Activated CD8-positive, alpha-beta T cell treated with anti-CD3 and anti-CD28 coated beads for 36 hours (primary cell): ENCODE measurements around the gene ADRA2C. TPM values are rescaled to one million over a fixed set of nuclear protein-coding genes. Genes with fewer than 3 reads are reported as not detected.

Experiments
- ATAC-seq: fragments of 200-7000 bp; cut with Tn5 transposase; one replicate; pipeline ENCODE4 v1.10.0; 2021; ENCODE audit warnings: mild to moderate bottlenecking, moderate library complexity
- CTCF ChIA-PET: fragments of 350-600 bp; sonication (Branson Sonifier 250); formaldehyde crosslinking; loops from one replicate; lab custom pipeline; 2021; ENCODE audit warnings: antibody characterized with exemption; lab: Charles Lee
- POLR2A ChIA-PET: fragments of 350-600 bp; sonication (Branson Sonifier 250); formaldehyde crosslinking; loops from one replicate; lab custom pipeline; 2021; ENCODE audit warnings: antibody characterized with exemption; lab: Charles Lee
- DNase-seq: peaks from one replicate; pipeline ENCODE4 v3.0.0-alpha.2; 2020
- H3K27ac Mint-ChIP-seq: one replicate; pipeline ENCODE4 v1.8.0; 2021; ENCODE audit warnings: mild to moderate bottlenecking, mixed read lengths
- H3K27me3 Mint-ChIP-seq: one replicate; pipeline ENCODE4 v1.8.0; 2021; ENCODE audit warnings: mixed read lengths
- H3K36me3 Mint-ChIP-seq: one replicate; pipeline ENCODE4 v1.8.0; 2021; ENCODE audit warnings: low read depth, mixed read lengths
- H3K4me1 Mint-ChIP-seq: one replicate; pipeline ENCODE4 v1.8.0; 2021; ENCODE audit warnings: low read depth, mixed read lengths
- H3K4me3 Mint-ChIP-seq: one replicate; pipeline ENCODE4 v1.8.0; 2021; ENCODE audit warnings: mild to moderate bottlenecking, moderate library complexity, mixed read lengths
- H3K9me3 Mint-ChIP-seq: one replicate; pipeline ENCODE4 v1.8.0; 2021; ENCODE audit warnings: mixed read lengths
- CTCF ChIP-seq: fragments of 200-600 bp; IDR thresholded peaks from one replicate; pipeline ENCODE4 v1.8.0; 2022; ENCODE audit warnings: antibody characterized with exemption, mild to moderate bottlenecking
- intact Hi-C: fragments of 100-400 bp; cut with micrococcal nuclease; formaldehyde crosslinking; loops from one replicate; pipeline ENCODE4 v1.10.0; 2022
- total RNA-seq, 2 experiments: library from RNA; stranded (reverse); gene quantifications; one replicate each; pipeline ENCODE4 v1.2.3, GENCODE V29; 2021

The ADRA2C gene
- total RNA-seq, 2 experiments from 2014 or later: 0.27 TPM; not detected in 1

DNA sequence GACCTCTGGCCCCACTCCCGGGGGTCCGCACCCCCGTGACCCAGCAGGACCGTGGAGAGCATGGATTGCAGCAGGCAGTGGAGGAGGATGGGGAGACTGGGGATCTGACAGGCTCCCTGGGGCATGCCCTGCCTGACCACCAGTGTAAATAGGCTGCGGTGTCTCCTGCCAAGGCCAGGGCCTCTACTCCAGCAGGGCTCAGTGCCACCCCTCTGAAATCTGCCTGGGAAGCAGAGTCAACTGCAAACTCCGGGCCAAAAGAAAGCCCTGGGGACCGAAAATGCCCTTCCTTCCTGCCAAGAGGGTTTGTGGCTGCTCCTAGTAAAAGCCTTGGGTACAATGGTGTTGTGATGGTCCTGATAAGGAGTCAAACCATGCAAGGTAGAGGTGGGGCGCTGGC, 6.4 kb downstream of the ADRA2C start:
- no peak for TF ChIP-seq CTCF
- intact Hi-C loops: no loop called here

GRCh38 chr4:3773552-3774001, 7.4 kb downstream of the ADRA2C start:
- intact Hi-C loops: no loop called here
- Mint-ChIP-seq H3K27me3 (peaks cover 6% of the 10 kb centered on the region), H3K27ac (no peak overlapping the region), H3K4me3 (no peak overlapping the region), H3K4me1 (no peaks in the 10 kb centered on the region), H3K36me3 (no peaks in the 10 kb centered on the region), H3K9me3 (no peaks in the 10 kb centered on the region)
- TF ChIP-seq CTCF: no peak
- ChIA-PET POLR2A (no interaction called here), CTCF (no interaction called here)
- DNase-seq: no peak
- no peak for ATAC-seq

More for the DNA sequence above, 6.4 kb downstream of the ADRA2C start:
- H3K27me3 Mint-ChIP-seq: peaks cover 12% of the 10 kb centered on the region
- H3K27ac Mint-ChIP-seq: no peak overlapping the region
- ChIA-PET POLR2A (no interaction called here), CTCF (no interaction called here)
- DNase-seq: no peak
- ATAC-seq: no peak
- peaks cover 1% of the 10 kb centered on the region for H3K4me1 Mint-ChIP-seq
- no peaks in the 10 kb centered on the region for H3K9me3 Mint-ChIP-seq
- H3K36me3 Mint-ChIP-seq: no peaks in the 10 kb centered on the region
- no peak overlapping the region for H3K4me3 Mint-ChIP-seq

DNA sequence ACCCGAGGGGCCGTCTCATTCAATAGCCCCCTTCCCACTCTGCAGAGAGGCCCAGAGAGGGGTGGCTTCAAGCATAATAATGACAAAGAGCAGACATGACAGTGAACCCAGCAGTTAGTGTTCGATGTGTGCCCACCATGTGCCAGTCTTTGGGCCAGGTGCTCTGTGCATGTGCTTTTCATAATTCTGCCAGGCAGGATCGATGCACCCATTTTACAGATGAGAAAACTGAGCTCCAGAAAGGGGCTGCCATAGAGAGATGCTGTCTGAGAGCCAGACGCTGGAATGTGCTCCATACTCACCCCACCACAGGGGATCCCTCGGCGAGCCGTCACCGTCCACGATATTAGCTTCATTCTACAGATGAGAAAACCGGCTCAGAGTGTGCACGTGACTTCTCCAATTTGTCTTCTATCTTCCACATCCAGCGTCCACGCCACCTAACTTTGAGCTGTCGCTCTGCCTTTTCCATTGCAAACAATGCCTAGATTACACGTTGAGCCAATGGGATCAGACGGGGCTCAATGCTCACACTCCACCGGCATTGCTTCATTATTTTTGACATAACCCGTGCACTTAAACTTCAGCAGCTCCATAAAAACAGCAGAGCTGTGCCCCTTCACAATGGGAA, 8.2 kb downstream of the ADRA2C start:
- DNase-seq (no peak), ATAC-seq (no peak)
- H3K27me3 Mint-ChIP-seq: peaks cover 3% of the 10 kb centered on the region
- intact Hi-C loops: no loop called here
- no peaks in the 10 kb centered on the region for H3K4me1 Mint-ChIP-seq
- no peak overlapping the region for H3K4me3 Mint-ChIP-seq
- POLR2A ChIA-PET: no interaction called here
- no peaks in the 10 kb centered on the region for H3K9me3 Mint-ChIP-seq
- CTCF ChIA-PET: no interaction called here
- no peaks in the 10 kb centered on the region for H3K36me3 Mint-ChIP-seq
- TF ChIP-seq CTCF: no peak
- no peak overlapping the region for H3K27ac Mint-ChIP-seq

DNA sequence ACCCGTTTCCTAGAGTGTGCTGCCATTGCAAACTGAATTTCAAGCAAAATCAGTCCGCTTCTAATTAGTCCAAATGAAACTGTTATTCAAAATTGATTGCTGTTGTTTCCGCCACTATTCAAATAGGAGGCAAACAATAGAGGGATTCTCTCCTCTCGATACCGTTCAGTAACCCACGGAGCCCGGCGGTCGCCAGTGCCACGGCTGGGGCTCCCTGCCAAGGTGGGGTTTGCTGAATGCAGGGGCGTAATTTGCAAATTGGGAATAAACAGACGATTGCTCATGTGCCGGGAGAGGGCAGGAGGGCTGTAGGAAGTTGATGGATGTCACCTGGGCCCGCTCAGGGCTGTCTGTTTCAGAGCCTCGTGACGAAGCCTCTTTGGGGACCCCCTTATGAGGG, 8.8 kb downstream of the ADRA2C start:
- CTCF ChIA-PET: no interaction called here
- Mint-ChIP-seq H3K4me3 (no peak overlapping the region), H3K27me3 (peaks cover 3% of the 10 kb centered on the region), H3K27ac (no peak overlapping the region), H3K4me1 (no peaks in the 10 kb centered on the region), H3K36me3 (no peaks in the 10 kb centered on the region), H3K9me3 (no peaks in the 10 kb centered on the region)
- POLR2A ChIA-PET: no interaction called here
- ATAC-seq: no peak
- TF ChIP-seq CTCF: no peak
- intact Hi-C loops: no loop called here
- no peak for DNase-seq

- peaks cover 3% of the 10 kb centered on the region for H3K27me3 Mint-ChIP-seq
These were observed 9.4 kb downstream of the ADRA2C start for GRCh38 chr4:3775576-3775975.

More at GRCh38 chr4:3775576-3775975, 9.4 kb downstream of the ADRA2C start:
- no peak overlapping the region for H3K4me3 Mint-ChIP-seq
- H3K27ac Mint-ChIP-seq: no peak overlapping the region
- CTCF ChIA-PET: no interaction called here
- H3K9me3 Mint-ChIP-seq: no peaks in the 10 kb centered on the region
- H3K36me3 Mint-ChIP-seq: no peaks in the 10 kb centered on the region
- DNase-seq (no peak), ATAC-seq (no peak)
- intact Hi-C loops: no loop called here
- no peak for TF ChIP-seq CTCF
- no peaks in the 10 kb centered on the region for H3K4me1 Mint-ChIP-seq
- POLR2A ChIA-PET: no interaction called here
